C4-2B (cell line): Measurements from ENCODE around the gene BTBD9.

Experiments used
- CTCF ChIP-seq: fragments of 450-650 bp; conservative IDR thresholded peaks from 2 replicates; pipeline ENCODE4 v1.5.1; 2017; ENCODE audit warnings: mild to moderate bottlenecking
- ZFX ChIP-seq: fragments of 450-650 bp; IDR thresholded peaks from 2 replicates; pipeline ENCODE4 v1.6.1; 2017

- TF ChIP-seq CTCF: no peak
- TF ChIP-seq ZFX: no peak
Observed at GRCh38 chr6:38185752-38186151, 454.0 kb downstream of the BTBD9 start.
